Erythroblast (primary cell): ENCODE measurements around the gene ANGPT4.

Experiments used
- GATA1 ChIP-seq: IDR thresholded peaks from 2 replicates; pipeline ENCODE4 v1.6.1; 2011; ENCODE audit warnings: low read depth, mild to moderate bottlenecking, control low read depth, low read length, moderate library complexity
- POLR2A ChIP-seq: IDR thresholded peaks from 2 replicates; pipeline ENCODE4 v1.6.1; 2011; ENCODE audit warnings: mild to moderate bottlenecking, low read length

DNA sequence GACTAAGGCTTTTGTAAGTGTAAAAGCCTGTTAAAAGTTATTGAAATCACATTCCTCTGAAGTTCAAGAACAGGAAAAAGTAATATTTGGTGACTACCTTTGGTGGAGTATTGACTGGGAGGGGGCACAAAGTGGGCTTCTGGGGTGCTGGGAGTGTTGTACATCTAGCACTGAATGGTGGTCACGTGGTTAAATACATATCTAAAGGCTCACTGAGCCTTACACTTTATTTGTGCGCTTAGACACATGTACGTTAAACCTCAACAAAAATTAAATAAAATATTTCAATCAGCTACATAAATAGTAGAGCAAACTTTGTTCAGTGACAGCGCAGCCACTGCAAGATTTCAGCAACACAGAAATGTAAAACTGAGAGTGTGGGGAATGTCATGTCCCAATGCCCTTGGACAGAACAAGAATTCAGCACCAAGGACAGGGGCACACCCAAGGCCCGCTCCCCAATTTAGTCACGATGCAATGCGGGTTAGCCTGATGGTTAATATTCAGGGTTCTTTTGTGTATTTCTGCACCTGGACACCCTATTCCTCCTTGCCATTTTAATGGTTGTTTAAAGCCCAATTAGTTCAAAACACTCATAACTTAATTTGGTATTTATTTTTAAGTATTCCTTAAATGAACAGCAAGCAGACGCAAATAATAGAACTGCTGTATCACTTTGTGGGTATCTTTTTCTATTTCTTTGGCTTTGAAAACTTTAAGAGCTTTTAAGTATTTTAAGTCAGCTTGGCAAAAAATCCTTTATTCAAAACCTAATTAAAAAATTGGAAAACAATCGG lies 37.4 kb downstream of the ANGPT4 start:
- TF ChIP-seq POLR2A (no peak), GATA1 (no peak)
